Activated effector memory CD4-positive, alpha-beta T cell treated with anti-CD3 and anti-CD28 coated beads, Interleukin-2, amount 50 U/mL, for 16 hours (primary cell): ENCODE measurements around the gene BRD2.

Source experiments
- DNase-seq: peaks from one replicate; pipeline ENCODE4 v3.0.0-alpha.2; 2020

BRD2 gene

DNA sequence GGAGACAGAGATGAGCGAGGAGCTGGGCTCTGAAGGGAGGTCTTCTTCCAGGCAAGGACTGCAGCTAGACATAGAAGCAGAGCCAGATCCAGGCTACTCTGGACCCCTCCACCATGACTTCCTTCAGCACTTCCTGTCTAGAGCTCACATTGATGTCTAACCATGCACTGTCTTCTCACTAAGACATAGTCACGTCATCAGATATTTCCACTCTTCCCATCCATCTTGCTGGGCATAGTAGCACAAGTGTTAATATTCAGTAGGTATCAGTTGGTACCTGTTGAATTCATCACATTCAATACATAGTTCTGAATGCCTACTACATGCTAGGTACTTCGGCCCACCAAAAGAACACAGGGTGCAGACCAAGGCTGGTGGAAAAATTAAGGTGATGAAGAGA is 18.4 kb upstream of the BRD2 start:
- no peak for DNase-seq

DNA sequence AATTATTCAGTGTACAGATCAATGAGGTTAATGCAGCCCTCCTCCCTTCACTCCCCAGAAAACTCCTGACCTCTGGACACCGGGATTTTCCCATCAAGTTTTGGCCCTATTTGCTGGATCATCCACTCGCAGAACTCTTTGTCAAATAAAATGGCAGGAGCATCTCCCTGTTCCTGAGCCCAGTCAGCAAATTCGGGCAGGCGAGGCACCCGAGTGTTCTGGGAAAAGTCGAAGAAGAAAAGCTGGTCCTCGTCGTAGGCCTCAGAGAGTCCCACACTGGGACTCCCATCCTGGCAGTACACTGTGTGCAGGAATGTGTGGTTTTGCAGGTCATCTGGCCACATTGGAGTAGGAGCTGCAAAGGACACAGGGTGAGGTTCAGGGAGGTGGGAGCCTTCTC is 17.9 kb upstream of the BRD2 start:
- DNase-seq = no peak

DNA sequence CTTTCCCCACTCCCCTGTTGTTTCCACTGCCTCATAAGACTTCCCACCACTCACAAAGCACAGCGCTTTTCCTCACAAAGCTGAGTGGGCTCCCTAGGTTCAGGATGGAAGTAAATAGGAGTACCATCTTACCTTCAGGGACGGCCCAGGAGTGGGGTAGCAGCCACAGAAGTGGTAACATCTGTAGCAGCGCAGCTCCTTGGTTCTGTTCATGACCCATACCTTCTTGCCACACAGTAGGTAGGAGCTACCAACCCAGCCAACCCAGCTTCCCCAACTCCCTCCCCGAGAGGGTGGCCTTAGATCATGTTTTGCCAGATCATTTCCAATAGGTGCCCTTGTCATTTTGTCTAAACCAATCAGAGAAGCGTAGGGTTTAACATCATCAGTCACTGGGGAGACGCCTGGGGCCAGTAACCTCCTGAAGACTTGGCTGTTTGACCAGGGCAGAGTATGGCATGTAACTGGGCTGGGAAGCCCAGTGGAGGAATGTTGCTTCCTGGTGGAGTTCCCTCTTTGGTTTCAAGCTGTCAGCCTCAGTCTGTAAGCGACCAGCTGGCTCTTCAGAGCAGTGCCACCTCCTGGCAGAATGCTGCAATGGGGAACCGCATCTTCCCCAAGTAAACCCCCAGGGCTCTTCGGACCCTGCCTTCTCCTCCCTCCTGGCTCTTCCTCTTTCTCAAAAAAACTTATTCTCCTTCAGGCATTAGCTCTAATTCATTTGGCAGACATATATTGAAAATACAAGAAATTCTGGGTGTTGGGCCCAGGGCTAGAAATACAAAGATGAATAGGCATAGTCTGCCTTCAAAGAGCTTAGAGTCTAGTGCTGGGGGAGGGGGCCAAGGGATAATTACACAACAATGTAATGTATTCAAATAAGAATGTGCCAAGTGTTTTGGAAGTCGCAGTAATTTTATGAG is 15.3 kb upstream of the BRD2 start, which contains the start of gene HLA-DMA:
Gene HLA-DMA (minus strand): TSS at position 281 of the 923 bp plus-strand sequence. CDS start 61 bp downstream, at position 220.
- peak; percentile 88 for DNase-seq

DNA sequence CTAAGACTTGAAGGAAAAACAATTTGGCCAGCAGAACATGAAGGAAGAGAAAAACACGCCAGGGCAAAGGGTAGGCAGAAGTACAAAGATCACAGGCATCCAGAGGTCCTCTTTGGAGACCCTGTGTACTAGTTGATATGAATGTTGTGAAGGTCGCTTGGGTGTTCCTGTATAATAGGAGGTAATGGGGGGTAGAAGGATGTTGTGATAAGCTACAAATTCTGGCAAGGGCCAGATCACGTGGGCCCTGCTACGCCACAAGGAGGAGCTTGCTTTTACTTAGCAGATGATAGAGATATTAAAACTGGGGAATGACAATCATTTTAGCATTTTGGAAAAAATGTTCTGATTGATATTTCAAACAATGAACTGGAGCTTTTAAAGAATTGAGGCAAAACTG is 14.6 kb upstream of the BRD2 start:
- DNase-seq = no peak

DNA sequence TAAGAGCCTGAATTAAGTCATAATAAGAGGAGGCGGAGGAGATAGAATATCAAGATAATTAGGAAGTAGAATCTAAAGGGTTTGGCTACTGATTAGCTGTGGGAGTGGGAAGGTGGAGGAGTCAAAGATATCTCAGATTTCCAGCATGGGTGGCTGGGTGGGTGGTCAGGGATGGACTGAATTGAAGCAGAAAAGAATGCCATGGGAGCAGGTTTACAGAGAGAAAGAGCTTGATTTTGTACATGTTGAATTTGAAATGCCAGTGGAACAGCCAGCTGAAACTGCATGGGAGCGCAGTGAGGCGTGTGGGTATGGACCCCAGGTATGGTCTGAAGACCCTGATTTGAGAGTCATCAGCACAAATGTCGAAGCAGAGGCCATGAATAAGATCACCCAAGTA is 14.1 kb upstream of the BRD2 start:
- DNase-seq = no peak

DNA sequence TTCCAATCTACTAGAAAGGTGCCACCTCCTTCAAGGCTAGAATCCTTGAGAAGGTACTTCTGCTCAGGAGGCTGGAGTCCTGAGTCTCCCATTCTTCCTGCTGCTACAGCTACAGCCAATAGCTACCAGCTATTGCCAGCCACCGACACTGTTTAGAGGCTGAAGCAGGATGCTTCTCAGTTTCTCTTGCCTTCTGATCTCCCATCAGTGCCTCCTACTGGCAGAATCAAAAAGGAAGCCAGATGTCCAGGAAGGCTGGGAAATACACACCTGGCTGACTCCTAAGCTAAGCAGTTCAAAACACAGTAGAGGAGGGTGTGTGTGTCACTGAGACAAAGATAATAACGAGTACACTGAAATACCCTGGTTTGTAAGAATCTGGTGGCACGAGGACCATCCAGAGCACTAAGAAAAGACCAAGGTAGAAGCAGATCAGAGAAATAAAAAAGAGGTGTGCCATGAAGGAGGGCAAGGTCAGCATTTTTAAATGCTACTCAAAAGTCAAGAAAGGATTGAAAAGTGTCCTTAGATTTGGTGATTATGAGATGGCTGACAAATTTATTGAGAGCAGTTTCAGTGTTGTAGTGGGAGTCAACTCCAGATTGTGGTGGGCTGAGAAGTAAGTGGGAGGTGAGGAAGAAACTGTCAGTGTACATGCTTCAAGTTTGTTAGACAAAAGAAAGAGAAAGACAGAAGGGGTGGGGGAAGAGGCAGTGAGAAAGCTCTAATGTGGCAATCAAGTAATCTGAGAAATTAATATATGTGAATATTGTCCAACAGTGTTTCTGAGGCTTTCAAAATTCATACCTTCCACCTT is 13.2 kb upstream of the BRD2 start:
- peak; percentile 63 for DNase-seq

DNA sequence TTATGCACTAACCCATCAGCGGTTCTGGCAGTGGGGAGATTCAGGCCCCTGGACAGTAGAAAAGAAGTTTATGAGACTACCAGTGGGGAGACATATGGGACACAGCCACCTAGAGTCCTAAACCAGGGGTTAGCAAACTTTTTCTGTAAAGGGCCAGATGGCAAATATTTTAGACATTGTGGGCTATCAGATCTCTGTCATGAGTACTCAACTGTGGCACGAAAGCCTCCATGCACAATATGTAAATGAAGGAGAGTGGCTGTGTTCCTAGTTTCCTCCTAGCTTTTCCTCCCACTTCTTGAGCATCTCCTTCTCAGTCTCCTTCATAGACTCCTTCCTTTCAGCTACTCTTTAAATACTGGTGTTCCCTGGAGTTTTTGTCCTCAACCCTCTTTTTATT is 12.2 kb upstream of the BRD2 start:
- DNase-seq = no peak

DNA sequence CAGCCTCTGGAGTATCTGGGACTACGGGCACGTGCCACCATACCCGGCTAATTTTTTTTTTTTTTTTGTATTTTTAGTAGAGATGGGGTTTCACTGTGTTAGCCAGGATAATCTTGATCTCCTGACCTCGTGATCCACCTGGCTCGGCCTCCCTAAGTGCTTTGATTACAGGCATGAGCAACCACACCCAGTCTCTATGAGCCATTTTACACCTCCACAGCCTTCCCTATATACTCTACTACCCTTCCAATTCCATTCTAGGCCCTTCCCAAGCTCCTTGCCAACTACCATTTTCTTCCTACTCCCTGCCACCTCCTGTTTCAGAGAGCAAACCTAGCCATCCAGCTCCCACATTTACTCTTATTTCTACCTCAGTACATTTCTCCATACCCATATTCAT is 7.8 kb upstream of the BRD2 start:
- no peak for DNase-seq

DNA sequence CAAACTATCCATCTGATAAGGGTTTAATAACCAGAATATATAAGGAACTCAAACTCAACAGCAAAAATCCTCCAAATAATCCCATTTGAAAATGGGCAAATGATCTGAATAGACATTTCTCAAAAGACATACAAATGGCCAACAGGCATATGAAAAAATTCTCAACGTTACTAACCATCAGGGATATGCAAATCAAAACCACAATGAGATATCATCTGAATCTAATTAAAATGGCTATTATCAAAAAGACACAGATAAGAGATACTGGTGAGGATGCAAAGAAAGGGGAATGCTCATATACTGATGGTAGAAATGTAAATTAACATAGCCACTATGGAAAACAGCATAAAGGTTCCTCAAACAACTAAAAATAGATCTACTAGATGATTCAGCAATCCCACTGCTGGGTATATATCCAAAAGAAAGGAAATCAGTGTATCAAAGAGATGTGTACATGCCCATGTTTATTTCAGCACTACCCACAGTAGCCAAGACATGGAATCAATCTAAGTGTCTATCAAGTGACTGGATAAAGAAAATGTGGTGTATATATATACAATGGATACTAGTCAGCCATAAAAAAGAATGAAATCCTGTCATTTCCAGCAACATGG is 6.1 kb upstream of the BRD2 start:
- DNase-seq = no peak

DNA sequence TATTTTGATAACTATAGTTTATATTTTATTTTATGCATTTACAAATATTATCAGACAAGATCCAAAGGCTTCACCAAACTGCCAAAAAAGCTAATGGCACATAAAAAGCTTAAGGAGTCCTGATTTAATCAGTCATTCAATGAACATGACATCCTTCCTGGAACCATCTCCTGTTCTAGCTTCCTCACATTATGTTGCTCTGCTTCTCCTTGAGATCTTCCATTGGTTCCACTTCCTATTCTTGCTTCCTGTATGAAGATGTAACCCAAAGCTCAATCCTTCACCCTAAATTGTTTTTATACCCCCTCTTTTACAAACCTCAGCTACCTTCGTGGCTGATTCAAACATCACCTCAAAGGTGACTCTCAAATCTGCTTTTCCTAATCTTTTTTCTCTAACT is 4.5 kb upstream of the BRD2 start:
- no peak for DNase-seq

DNA sequence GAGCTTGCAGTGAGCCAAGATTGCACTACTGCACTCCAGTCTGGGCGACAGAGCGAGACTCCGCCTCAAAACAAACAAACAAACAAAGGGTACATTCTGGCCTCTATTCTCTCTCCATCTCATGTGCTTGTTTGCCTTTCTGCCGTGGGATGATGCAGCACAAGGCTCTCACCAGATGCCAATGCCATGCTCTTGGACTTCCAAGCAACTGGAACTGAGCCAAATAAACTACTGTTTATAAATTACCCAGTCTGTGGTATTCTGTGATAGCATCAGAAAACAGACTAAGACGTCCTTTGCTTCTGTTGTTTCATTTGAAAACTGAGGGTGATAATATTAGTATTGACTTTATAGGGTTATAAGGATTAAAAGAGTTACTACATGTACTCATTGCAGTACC is 3.6 kb upstream of the BRD2 start:
- DNase-seq = no peak

DNA sequence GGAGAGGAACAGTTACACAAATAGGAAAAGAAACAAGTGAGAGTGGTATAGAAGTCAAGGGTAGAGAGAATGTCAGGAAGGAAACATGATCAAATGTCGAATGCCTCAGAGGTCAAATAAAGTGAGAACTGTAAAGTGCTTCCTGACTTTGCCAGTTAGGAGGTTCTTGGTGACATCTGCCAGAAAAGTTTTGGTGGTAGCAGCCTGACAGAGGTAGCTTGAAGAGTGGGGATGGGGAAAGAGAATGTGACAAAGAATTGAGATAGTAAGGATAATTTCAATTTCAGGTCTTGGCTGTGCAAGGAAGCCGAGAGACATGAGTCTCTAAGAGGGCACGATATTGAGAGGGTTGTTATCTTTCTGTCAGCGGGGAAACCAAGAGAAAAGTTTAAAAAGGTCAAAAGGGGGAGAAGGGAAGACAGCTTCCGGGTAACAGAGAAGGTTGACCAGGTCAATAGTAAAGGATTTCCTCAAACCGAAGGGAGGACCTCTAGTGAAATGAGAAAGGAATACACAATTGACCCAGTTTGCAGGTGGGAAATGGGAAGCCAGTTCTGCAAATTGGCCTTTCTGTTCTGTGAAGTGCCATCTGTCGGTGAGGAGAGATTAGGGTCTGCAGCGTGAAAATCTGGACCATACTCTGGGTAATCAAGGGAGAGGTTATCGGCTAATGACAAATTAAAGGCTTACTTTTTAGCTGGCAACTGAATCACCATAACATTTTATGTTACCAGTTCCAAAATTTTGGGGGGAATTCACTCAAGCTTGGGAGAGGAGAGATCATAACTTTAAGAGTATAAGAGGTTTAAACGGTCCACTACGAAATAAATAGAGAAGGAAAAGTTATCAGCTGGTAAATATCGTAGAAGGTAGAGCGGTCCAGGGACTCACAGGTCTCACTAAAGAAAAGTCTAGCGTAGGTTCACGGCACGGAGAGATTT is 973 bp upstream of the BRD2 start:
- peak; percentile 74 for DNase-seq

DNA sequence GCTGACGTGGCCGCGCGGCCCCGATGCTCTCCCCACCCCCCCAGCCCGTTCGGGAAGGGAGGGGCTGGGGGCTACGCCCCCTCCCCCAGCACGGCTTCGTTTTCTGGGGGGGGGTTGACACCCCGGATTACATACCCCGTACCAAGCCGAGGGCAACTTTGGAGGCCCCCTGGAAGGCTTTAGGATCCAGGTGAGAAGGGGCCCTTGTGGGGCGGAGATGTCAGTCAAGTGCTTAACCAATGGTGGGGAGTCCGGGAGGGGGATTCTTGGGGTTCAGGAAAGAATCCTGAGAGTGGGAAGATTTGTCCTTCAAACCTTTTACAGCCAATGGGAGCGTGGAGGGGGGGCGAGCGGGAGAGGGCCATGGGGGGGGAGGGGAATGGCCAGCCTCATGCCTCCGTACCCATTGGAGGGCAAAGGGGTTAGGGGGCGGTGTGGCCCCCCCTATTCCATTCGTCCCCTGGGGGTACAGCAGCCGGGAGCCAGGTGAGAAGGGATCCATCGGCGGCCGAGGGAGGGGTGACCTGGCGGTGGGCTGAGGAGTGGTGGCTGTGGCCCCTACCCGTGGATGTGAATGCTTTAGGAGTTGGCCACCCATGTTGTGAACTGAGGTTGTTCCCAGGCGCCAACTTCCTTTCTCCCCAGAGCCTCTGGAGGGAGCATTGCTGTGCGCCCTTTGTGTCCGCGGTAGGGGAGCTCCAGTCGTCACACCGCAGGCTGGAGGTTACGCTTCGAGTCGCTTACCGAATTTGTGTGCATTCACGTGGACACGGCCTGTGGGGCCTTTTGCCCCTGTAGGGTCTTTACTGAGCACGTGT is 682 bp downstream of the BRD2 start:
- DNase-seq = peak; percentile 87

DNA sequence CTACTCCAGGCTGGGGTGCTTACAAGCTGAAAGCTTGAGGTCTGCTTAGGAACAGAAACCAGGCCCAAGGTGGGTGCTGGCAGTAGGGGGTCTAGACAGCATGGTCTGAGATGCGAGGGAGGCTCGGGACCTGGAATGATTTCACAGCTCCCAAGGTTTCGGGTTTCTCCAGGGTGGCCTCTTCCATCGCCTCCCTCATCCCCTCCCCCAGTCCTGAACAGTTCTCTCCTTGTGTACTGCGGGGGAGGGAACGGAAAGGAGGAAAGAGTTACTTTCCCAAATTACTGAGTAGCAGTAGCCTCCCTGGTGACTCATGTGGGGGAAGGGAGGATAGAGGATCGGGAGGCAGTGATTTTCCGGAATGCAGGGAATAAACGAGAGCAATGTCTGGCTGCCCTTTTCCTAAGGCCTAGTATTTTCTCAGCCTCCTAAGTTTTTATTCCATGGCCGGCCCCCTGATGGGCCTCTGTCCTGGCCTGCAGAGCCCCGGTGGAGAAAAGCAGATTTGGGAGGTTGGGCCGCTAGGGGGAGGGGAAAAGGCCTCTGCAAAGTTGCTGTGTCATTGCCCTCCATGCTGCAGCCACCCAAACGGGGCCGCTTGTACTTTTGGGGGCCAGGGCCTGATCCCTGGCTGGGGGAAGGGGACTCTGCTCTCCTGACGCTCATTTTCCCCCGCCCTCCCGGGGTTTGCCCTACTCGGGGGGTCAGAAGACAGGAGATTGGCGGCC is 1.5 kb downstream of the BRD2 start:
- DNase-seq = peak; percentile 90

DNA sequence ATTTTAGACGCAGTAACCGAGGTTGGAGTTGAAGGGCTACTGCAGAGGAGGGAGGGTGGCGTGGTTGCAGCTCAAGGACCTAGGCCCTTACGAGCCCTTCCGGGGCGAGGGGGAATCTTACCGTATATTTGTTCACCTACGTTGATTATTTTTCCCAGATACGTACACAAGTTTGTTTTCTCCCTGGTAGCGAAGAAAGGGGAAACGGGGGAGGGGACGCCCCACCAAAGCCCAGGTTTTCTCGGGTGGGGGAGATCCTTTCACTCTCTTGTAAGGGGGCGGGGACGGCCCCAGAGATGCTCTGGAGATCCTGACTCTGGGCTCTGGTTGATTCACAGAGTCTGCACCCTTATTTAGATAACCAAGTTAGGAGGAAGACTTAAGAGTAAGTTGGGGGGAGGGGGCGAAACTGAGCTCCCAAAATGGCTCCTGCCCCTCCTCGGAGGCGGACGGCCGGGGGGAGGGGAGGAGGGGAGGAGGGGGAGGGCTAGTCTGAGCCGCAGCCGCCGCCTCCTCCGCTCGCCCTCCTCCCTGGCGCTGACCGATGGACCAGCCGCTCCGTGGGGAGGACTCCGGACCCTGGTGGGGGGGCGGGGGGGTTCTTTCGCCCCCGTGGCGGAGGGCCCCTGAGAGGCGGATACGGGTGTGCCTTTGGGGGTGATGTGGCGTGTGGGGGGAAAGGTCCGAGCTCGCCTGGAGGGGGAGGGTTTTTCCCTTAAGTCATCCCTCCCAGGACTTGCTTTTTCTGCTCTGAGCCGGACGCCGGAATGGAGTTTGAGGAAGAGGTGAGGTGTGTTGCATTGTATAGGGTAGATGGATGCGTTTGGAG is 2.2 kb downstream of the BRD2 start:
- DNase-seq = peak; percentile 91

DNA sequence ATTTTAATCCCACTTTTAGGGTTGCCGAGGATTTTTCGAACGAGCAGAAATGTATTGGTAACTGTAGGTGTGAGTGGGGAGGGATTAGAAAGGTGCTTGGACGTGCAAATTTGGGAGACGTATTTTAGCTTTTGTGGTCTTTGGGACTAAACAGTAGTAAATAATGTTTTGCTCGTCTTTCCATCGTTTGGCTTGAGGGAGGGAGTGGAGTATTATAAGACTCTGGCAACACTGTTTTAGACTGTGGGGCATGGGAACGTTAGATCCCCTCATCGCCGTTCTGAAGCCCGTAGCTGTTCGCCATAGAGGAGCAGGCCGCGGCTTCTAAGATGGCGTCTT is 2.8 kb downstream of the BRD2 start:
- DNase-seq = no peak

DNA sequence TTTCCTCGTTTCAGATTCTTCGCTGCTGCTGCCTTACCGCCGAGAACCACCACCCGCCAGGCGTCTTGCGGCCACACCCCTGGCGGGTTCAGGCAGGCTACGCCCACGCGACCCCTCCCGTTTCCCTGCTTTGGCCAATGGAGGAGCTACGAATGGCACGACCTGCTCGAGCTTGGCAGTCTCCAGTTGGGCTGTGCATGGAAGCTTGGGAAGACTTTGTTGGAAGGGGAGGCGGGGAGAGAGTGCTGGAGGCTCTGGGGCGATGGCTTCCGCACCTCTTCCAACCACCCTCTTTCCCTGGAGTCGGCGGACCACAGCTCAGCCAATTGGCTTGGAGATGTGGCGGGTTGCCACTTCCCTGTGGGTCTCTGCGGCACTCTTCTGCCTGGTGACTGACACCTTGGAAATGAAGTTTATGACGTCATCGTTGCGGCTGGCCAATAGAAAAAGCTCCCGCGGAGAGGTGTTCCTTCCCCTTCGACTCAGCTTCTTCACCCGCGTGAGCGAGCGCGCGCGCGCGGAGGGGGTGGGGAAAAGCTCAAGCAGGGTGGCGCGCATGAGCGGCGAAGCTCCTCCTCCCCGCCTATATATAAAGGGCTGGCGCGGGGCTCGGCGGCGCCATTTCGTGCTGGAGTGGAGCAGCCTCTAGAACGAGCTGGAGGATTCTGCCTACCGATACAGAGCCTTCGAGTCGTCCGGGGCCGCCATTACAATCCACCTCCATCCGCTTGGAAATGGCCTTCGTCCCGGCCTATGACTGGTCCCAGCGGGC is 3.4 kb downstream of the BRD2 start:
- DNase-seq = peak; percentile 100

DNA sequence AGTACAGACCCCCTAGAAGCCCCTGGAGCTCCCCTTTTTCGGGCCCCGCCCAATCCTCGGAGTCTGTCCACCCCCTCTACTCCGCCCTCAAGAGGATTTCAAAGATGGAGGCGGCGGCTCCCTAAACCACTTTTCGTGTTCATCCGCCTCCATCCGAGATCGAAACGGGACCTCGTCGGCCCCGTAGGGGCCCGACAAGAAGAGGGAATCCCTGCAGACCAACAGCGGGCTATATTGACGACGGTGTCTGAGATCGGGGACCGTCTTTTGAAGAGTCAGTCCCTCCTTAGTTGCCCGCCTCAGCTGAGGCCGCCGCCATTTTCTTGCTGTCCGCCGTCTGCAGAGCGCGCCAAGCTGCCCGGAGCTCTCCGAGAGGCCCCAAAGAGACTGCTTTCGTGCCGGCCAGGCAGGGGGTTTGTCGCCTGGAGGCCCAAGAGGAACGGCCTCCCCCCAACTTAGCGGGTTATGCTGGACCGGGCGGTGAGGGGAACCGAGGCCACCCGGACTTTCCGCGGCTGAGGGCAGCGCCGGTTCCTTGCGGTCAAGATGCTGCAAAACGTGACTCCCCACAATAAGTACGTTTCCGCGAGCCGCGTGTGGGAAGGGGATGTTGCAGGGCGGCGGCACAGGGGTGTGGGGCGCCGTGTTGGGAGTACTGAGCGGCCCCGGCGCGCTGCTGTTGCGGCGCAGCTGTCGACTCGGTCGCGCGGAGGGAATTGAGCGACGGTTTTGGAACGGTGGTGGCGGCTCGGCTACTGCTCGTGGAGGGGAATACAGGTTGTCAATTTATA is 4.2 kb downstream of the BRD2 start:
- DNase-seq = peak; percentile 85
